Measurements from ENCODE around the gene SYT1. TPM values are rescaled to one million over a fixed set of nuclear protein-coding genes. Genes with fewer than 3 reads are reported as not detected.
"Not testable (repeated sequence)": the region's sequence is repeated elsewhere in the genome, so short reads cannot be mapped to it uniquely, and the experiment has no call there.

Gene SYT1
- polyA plus RNA-seq, 3 donors = 0.72 TPM; not detected in 2

GRCh38 chr12:79206871-79207270 is 342.3 kb downstream of the SYT1 start:
- Mint-ChIP-seq H3K4me3 (no peak overlapping the region), H3K27ac (no peak overlapping the region), H3K36me3 (no peaks in the 10 kb centered on the region), H3K4me1 (no peaks in the 10 kb centered on the region), H3K9me3 (peaks cover 0 to 7% (median 2%) of the 10 kb centered on the region in 7 donors), H3K27me3 (ENCODE audit: low read depth in 3 of 3) (no peaks in the 10 kb centered on the region)
- no CpG with 5 or more reads among the region's 1 CpG for WGBS (ENCODE audit: insufficient coverage)
- Histone ChIP-seq H3K4me2 (replicated peaks; ENCODE audit: extremely low read depth, low read length, poor library complexity, severe bottlenecking) (no peak overlapping the region), H4K20me1 (ENCODE audit: insufficient read depth, low read length) (no peaks in the 10 kb centered on the region), H3K27me3 (ENCODE audit: control insufficient read depth in 2 of 2, insufficient read depth in 2 of 2, low read length in 2 of 2) (no peaks in the 10 kb centered on the region), H3K27ac (ENCODE audit: low read depth in 1 of 2, low read length in 2 of 2) (no peak overlapping the region), H3K79me2 (ENCODE audit: insufficient read depth, low read length) (no peaks in the 10 kb centered on the region), H3K9ac (ENCODE audit: insufficient read depth, low read length, poor library complexity, severe bottlenecking) (no peak overlapping the region), H3K9me3 (replicated peaks in 1 of 2; ENCODE audit: control insufficient read depth in 1 of 2, insufficient read depth in 1 of 2, low read length in 2 of 2) (no peaks in the 10 kb centered on the region), H3K36me3 (replicated peaks in 1 of 2; ENCODE audit: control insufficient read depth in 1 of 2, insufficient read depth in 2 of 2, low read length in 2 of 2) (no peaks in the 10 kb centered on the region), H3K4me3 (replicated peaks in 1 of 3; ENCODE audit: low read depth in 2 of 3, low read length in 3 of 3) (no peak overlapping the region), H2AFZ (ENCODE audit: insufficient read depth, low read depth, low read length, poor library complexity, severe bottlenecking) (no peak overlapping the region), H3K4me1 (ENCODE audit: control insufficient read depth in 1 of 2, insufficient read depth in 2 of 2, low read length in 2 of 2) (no peaks in the 10 kb centered on the region)
- no peak for TF ChIP-seq CTCF (IDR thresholded peaks at IDR 0.05)
- DNase-seq = no peak
- intact Hi-C loops (cut with micrococcal nuclease) = no loop called here

- DNase-seq; H3K4me2 ChIP-seq (replicated peaks; ENCODE audit: extremely low read depth, low read length, poor library complexity, severe bottlenecking); H2AFZ ChIP-seq (ENCODE audit: insufficient read depth, low read depth, low read length, poor library complexity, severe bottlenecking); H3K4me1 Mint-ChIP-seq; H3K36me3 Mint-ChIP-seq; H3K9me3 Mint-ChIP-seq; H3K4me3 Mint-ChIP-seq; H3K27me3 ChIP-seq (ENCODE audit: control insufficient read depth in 2 of 2, insufficient read depth in 2 of 2, low read length in 2 of 2); H3K4me3 ChIP-seq (replicated peaks in 1 of 3; ENCODE audit: low read depth in 2 of 3, low read length in 3 of 3); H3K9ac ChIP-seq (ENCODE audit: insufficient read depth, low read length, poor library complexity, severe bottlenecking); H3K4me1 ChIP-seq (ENCODE audit: control insufficient read depth in 1 of 2, insufficient read depth in 2 of 2, low read length in 2 of 2); H3K36me3 ChIP-seq (replicated peaks in 1 of 2; ENCODE audit: control insufficient read depth in 1 of 2, insufficient read depth in 2 of 2, low read length in 2 of 2); H3K79me2 ChIP-seq (ENCODE audit: insufficient read depth, low read length); H3K9me3 ChIP-seq (replicated peaks in 1 of 2; ENCODE audit: control insufficient read depth in 1 of 2, insufficient read depth in 1 of 2, low read length in 2 of 2); H3K27me3 Mint-ChIP-seq (ENCODE audit: low read depth in 3 of 3); intact Hi-C loops (cut with micrococcal nuclease); H3K27ac ChIP-seq (ENCODE audit: low read depth in 1 of 2, low read length in 2 of 2); H3K27ac Mint-ChIP-seq; H4K20me1 ChIP-seq (ENCODE audit: insufficient read depth, low read length): not testable (repeated sequence)
- no CpG with 5 or more reads among the region's 3 CpGs for WGBS (ENCODE audit: insufficient coverage)
Observed at GRCh38 chr12:79210403-79210802, 345.8 kb downstream of the SYT1 start.

All from CD14-positive monocyte (primary cell).